Adipose tissue (tissue), 3 donors: ENCODE measurements around the gene OR3A1. TPM values are rescaled to one million over a fixed set of nuclear protein-coding genes. Genes with fewer than 3 reads are reported as not detected.
"Not testable (repeated sequence)": the region's sequence is repeated elsewhere in the genome, so short reads cannot be mapped to it uniquely, and the experiment has no call there.

Source experiments
- H3K27ac ChIP-seq: one replicate; pipeline ENCODE4 v1.5.1; 2013; ENCODE audit warnings: low read depth, low read length
- WGBS, 3 donors: extraction: QIAGEN DNeasy Blood & Tissue Kit; methylation state at CpG; one replicate each; pipeline ENCODE4 v1.1.7; 2013; 5-methylcytosine and 5-hydroxymethylcytosine counted together
- polyA plus RNA-seq, 3 donors: library from polyadenylated mRNA; stranded (reverse); fragments of 200-250 nt; gene quantifications; one replicate each; pipeline ENCODE4 v1.2.3, GENCODE V29; 2013
- donor health status: healthy with polysubstance abuse.
- donor health status: Bipolar disorder and iron deficiency.
- donor health status: healthy.

OR3A1 gene, protein sequence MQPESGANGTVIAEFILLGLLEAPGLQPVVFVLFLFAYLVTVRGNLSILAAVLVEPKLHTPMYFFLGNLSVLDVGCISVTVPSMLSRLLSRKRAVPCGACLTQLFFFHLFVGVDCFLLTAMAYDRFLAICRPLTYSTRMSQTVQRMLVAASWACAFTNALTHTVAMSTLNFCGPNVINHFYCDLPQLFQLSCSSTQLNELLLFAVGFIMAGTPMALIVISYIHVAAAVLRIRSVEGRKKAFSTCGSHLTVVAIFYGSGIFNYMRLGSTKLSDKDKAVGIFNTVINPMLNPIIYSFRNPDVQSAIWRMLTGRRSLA
- under 1 TPM in 1 of 3 donors, not detected in 2; 0.07 TPM for polyA plus RNA-seq

DNA sequence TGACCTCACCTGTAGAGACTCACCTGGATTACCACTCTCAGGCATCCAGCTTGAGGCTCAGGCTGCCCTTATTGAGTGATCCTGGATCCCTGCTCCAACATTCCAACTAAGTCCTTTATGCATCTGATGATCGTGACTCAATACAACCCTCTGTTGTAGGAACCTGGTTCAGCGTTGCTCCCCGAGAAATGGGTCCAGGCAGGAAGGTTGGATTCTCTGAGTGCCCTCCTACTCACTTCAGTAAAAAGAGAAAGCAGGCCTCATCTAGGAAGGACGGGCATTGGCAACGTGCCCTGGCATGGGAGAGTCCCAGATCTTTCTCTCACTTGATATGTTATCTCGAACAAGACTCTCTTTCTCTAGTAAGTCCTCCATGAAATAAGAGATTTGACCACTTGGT lies at the start of gene OR3A1:
Gene OR3A1 (minus strand): TSS at position 101 of the 400 bp plus-strand sequence. CDS start 5,778 bp downstream, outside the sequence.
- H3K27ac ChIP-seq, result no peak within 1 kb of the TSS
- WGBS, 3 donors, result 79 to 85% (median 85%) methylated on average over 6 of the region's 6 CpGs

DNA sequence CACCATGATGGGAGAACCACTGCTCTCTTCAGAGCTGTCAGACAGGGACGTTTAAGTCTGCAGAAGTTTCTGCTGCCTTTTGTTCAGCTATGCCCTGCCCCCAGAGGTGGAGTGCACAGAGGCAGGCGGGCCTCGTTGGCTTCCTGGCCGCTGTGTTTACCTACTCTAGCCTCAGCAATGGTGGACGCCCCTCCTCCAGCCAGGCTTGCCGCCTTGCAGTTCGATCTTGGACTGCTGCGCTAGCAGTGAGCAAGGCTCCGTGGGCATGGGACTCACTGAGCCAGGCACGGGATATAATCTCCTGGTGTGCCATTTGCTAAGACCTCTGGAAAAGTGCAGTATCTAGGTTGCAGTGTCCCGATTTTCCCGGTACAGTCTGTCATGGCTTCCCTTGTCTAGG lies 44.6 kb upstream of the OR3A1 start:
- H3K27ac ChIP-seq, result not testable (repeated sequence)
- 79 to 89% (median 89%) methylated on average over 12 of the region's 12 CpGs for WGBS, 3 donors

DNA sequence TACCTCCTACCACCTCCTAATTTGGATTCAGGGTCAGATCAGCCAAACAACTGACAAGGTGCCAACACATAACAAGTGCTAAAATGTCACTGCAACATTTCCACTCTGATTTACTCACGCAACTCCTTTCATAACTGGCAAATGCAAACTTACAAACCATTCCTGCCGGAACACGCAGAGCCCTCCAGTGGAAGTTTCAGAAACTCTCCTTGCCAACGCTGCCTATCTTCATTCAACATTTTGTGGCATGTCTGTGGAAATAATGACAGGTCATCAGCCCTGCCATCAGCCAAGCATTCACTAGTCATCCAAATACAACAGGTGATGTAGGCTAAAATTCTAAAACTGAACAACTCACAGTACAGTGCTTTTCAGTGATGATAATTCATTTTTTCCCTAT lies 37.7 kb upstream of the OR3A1 start:
- H3K27ac ChIP-seq, result no peak overlapping the region
- WGBS, 3 donors, result 35 to 58% (median 52%) methylated on average over 4 of the region's 4 CpGs

DNA sequence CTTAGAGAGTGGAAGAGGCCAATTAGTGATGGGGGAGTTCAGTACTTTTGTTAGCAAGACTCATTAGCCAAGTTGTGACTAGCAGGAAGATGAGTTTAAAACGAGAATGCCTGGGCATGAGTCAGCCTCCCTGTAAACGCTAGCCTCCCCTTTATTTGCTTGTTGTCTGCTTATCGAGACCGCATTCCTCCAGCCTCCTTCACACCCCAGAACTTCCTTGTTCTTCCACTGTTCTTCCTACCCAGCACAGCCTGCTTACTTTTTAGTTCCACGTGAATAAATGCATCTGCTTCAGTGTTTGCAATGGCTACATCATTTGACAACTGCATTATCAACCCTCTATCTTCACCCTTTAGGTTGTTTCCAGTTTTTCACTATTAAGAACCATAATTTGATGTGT lies 20.2 kb upstream of the OR3A1 start:
- 59 to 72% (median 60%) methylated on average over 5 of the region's 5 CpGs for WGBS, 3 donors
- no peak overlapping the region for H3K27ac ChIP-seq

DNA sequence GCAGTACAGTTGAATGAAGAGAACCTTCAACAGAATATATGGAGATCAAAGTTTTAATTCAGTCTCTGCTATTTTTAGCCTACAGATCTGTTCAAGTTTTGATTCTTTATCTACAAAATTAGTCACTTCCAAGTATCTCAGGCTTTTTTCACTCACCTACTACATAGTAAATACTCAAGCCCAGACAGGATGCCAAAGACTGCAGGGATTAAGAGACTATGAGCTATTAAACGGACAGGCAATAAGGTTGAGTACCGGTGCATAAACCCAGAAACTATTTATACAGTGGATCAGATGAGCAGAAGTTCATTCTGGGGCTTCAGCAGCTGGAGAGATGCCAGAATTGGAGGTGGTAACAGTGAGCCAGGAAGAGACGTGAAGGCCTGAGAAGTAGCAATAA lies 18.7 kb upstream of the OR3A1 start:
- 60 to 69% (median 68%) methylated on average over 3 of the region's 3 CpGs for WGBS, 3 donors
- no peak overlapping the region for H3K27ac ChIP-seq

DNA sequence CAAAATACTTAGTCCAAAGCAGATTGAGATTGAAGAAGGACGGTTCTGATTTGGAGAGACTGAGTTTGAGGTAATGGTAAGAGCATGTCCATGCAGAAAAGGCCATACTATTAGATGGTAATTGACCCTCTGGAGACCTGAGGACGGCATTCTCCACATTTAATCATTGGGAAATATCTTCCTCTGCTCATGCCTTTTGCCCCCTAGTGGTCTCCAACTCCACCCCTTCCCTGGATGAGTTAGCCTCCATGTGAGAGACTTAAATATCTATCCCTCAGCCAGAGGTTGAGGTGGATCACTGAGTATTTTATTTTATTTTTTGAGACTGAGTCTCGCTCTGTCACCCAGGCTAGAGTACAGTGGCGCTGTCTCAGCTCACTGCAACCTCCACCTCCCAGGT lies 10.4 kb upstream of the OR3A1 start:
- WGBS, 3 donors, result 58 to 75% (median 65%) methylated on average over 4 of the region's 4 CpGs
- no peak overlapping the region for H3K27ac ChIP-seq

DNA sequence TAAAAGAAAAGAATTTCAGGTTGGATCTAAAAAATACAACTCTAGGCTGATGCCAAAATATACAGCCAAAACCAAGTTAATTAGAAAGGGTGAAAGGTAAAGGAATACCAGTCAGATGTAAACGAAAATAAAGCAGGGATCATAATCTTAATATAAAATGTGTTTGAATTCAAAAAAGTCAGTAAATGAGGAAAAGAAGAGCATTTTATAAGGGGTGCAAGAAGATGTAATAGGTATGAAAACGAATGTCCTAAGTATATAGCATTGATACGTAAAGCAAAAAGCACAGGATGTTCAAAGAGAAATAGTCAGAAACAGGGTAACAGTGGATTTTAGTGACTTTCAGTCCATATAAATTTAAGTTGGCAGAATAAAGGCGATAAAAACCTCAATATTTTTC lies 2.5 kb downstream of the OR3A1 start:
- no peak overlapping the region for H3K27ac ChIP-seq
- WGBS, 3 donors, result 57 to 71% (median 70%) methylated on average over 4 of the region's 4 CpGs

DNA sequence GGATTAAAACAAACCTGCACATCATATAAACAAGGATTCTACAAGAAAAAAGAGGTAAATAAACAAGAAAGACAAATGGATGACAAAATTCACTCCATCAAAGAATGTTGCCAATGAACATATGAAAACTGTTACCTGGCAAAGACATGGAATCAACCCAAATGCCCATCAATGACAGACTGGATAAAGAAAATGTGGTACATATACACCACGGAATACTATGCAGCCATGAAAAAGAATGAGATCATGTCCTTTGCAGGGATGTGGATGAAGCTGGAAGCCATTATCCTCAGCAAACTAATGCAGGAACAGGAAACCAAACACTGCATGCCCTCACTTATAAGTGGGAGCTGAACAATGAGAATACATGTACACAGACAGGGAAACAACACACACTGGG lies 4.6 kb downstream of the OR3A1 start:
- WGBS, 3 donors, result 42 to 96% (median 86%) methylated on average over 1 of the region's 1 CpG

DNA sequence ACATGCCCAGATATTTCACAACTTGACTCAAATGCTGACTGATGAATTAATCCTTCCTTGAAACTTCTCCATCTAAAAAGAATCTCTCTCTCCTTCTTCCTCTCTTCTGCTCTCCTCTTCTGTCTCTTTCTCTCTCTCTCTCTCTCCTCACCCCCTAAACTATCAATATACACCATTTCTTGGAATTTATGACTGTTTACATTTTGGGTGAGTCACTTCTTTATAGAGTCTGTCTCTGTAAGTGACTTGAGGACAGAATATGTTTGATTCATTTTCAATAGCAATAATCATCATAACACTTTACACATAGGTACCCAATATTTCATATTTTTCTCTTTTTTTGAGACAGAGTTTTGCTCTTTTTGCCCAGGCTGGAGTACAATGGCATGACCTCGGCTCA lies 15.3 kb downstream of the OR3A1 start:
- 64 to 83% (median 80%) methylated on average over 1 of the region's 1 CpG for WGBS, 3 donors

More for the DNA sequence above, 4.6 kb downstream of the OR3A1 start:
- not testable (repeated sequence) for H3K27ac ChIP-seq

DNA sequence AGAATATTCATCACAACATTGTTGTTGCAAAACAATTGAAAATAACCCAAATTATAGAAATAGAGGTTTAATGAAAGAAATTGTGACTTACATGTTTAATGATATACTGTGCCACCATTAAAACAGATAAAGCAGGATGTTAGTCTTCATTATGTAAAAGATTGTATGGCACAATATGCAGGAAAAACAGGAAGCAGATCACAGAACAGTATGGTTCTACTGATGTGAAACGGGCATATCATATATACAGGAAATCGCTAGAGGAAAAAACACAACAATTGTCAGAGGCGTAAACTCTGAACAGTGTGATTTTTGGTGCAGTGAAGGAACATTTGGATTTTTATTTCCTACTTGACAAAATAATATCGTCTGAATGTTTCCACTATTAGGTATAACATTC lies 22.0 kb downstream of the OR3A1 start:
- H3K27ac ChIP-seq, result no peak overlapping the region
- 53 to 67% (median 57%) methylated on average over 4 of the region's 4 CpGs for WGBS, 3 donors

More for the DNA sequence above, 15.3 kb downstream of the OR3A1 start:
- no peak overlapping the region for H3K27ac ChIP-seq

DNA sequence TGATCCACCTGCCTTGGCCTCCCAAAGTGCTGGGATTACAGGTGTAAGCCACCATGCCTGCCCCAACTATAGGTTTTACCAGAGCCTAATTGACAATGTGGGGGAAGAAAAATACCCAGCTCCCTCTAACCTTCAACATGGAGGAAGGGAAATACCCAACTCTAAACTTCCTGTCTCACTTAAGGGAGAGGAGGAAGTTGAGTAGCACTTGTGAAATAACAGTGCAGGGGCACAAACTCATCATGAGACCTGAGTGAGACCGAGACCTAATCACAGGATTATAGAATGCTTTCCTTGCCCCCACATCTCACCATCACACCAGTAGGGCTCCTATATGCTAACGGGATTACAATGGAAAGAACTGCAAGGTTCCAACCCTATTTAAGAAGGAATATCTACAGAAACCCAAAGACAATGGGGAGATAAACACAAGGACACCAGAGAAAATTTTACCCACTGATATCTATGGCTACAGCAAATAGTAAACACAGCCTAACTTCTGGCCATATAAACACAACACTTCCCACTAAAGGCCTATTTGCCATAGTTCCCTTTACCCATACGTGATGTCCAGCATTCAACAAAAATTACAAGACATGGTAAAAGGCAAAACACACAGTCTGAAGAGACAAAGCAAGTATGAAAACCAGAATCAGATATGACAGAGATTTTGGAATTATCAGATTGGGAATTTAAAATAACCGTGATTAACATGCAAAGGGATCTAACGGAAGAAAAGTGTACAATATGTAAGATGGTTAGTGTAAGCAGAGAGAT lies 26.9 kb downstream of the OR3A1 start:
- no peak overlapping the region for H3K27ac ChIP-seq
- 81 to 88% (median 82%) methylated on average over 5 of the region's 5 CpGs for WGBS, 3 donors

DNA sequence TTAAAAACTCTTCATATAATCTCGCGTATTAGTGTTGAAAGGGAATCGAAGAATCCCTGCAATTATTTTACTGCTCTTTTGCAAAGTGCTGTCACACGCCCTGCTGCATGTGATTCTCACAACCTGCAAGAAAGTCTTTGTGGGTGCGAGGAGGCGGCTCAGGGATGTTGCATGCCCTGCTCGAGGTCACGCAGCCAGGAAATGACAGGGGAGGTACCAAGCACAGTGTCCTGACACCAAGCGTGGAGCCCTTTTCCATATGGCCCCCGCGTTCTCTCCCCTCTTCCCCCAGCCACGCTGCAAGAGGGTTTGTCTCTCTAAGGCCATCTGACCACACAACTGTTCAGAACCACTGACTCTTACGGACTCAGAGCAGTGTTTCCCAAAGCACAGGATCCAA lies 37.6 kb downstream of the OR3A1 start:
- H3K27ac ChIP-seq, result no peak overlapping the region
- 69 to 78% (median 70%) methylated on average over 12 to 13 of the region's 13 CpGs for WGBS, 3 donors

DNA sequence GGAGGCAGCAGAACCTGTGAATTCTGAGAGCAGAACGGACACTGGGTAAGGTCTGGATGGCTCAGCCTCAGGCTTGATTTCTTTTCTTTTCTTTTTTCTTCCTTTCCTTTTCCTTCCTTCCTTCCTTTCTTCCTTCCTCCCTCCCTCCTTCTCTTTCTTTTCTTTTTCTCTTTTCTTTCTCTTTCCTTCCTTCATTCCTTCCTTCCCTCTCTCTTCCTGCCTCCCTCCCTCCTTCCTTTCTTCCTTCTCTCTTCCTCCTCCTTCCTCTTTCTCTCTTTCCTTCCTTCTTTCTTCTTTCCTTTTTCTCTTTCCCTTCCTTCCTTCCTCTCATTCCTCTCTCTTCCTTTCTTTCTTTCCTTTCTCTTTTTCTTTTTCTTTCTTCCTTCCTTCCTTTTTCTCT lies 38.0 kb downstream of the OR3A1 start:
- 76 to 100% (median 92%) methylated on average over 1 of the region's 1 CpG for WGBS, 3 donors

DNA sequence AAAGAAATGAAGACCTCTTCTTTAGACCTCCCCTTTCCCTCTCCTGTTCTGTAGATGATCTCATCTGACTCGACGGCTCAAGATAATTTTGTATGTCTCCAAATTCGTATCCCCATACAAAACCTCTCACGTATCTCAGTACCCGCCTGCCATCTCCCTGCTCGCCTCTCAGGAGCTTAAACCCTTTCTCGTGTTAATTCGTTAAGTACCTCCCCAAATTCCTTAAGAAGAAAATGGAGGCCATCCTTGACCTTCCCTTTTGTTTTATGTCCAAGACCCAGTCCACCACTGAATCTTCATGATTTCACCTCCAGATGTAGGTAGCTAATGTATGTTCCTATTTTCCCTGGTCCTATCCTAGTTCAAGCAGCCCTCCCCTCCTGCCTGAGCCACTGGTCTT lies 41.6 kb downstream of the OR3A1 start:
- H3K27ac ChIP-seq, result no peak overlapping the region
- 82 to 91% (median 83%) methylated on average over 8 of the region's 8 CpGs for WGBS, 3 donors

More for the DNA sequence above, 38.0 kb downstream of the OR3A1 start:
- no peak overlapping the region for H3K27ac ChIP-seq

DNA sequence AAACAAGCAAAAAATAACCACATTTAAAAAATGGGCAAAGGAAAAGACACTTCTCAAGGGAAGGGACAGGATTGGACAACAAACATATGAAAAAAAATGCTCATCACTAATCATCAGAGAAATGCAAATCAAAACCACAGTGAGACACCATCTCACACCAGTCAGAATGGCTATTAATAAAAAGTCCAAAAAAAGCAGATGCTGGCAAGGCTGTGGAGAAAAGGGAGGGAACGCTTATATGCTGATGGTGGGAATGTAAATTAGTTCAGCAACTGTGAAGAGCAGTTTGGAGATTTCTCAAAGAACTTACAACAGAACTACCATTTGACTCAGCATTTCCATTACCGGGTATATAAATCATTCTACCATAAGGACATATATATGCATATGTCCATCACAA lies 49.1 kb downstream of the OR3A1 start:
- H3K27ac ChIP-seq, result not testable (repeated sequence)
- WGBS, 3 donors, result 93 to 100% methylated on average over 1 of the region's 2 CpGs; no CpG with 5 or more reads in 1 of the 3 donors

DNA sequence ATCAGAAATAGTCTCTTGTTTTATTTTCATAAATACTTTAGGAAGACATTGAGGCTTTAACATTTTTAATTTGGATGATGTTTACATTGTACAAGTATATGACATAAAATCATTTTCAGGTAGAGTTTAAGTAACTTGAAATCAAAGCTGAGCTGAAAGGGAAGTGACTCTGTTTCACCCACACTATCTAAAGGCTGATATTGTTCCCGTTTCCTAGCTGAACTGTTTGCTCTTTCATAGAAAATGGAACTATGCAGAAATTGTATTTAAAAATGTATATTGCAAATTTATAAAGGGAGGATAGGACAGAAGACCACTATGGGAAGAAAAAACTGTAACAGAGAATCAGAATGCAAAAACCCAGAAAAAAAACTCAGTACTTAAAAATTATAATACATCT lies 53.3 kb downstream of the OR3A1 start:
- not testable (repeated sequence) for H3K27ac ChIP-seq
- 22 to 36% (median 29%) methylated on average over 1 of the region's 1 CpG for WGBS, 3 donors

DNA sequence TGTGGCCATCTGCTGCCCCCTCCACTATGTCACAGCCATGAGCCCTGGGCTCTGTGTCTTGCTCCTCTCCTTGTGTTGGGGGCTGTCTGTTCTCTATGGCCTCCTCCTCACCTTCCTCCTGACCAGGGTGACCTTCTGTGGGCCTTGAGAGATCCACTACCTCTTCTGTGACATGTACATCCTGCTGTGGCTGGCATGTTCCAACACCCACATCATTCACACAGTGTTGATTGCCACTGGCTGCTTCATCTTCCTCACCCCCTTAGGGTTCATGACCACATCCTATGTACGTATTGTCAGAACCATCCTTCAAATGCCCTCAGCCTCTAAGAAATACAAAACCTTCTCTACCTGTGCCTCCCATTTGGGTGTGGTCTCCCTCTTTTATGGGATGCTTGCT lies 57.1 kb downstream of the OR3A1 start:
- 83% methylated on average over 1 of the region's 1 CpG; no CpG with 5 or more reads in 2 of the 3 donors for WGBS, 3 donors
- not testable (repeated sequence) for H3K27ac ChIP-seq
